ENCODE data around the gene ERAP2. TPM values are rescaled to one million over a fixed set of nuclear protein-coding genes. Genes with fewer than 3 reads are reported as not detected.

The ERAP2 gene
- total and polyA plus RNA-seq, 2 of the 13 experiments (the other 11 are each of a cell fraction or from before 2014, with no cell fraction given): 12.8 to 16.6 TPM

GRCh38 chr5:96864922-96865530 lies 11.3 kb upstream of the ERAP2 start (continued):
- TF ChIP-seq, protein P1, sequence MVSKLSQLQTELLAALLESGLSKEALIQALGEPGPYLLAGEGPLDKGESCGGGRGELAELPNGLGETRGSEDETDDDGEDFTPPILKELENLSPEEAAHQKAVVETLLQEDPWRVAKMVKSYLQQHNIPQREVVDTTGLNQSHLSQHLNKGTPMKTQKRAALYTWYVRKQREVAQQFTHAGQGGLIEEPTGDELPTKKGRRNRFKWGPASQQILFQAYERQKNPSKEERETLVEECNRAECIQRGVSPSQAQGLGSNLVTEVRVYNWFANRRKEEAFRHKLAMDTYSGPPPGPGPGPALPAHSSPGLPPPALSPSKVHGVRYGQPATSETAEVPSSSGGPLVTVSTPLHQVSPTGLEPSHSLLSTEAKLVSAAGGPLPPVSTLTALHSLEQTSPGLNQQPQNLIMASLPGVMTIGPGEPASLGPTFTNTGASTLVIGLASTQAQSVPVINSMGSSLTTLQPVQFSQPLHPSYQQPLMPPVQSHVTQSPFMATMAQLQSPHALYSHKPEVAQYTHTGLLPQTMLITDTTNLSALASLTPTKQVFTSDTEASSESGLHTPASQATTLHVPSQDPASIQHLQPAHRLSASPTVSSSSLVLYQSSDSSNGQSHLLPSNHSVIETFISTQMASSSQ (IDR thresholded peaks at IDR 0.05; ENCODE audit: low read depth): peak; percentile 83
- TF ChIP-seq, protein P1 (CRISPR knock-in tag; IDR thresholded peaks at IDR 0.05; ENCODE audit: borderline replicate concordance): peak; percentile 36; the same call in 1 of the 2 replicates
- TF ChIP-seq SP2 (CRISPR knock-in tag; IDR thresholded peaks at IDR 0.05) (no peak), CBX5 (CRISPR knock-in tag; IDR thresholded peaks at IDR 0.05; ENCODE audit: borderline replicate concordance) (no peak), ZNF670 (CRISPR knock-in tag; IDR thresholded peaks at IDR 0.05; ENCODE audit: borderline replicate concordance) (no peak), RCOR2 (CRISPR knock-in tag; IDR thresholded peaks at IDR 0.05) (no peak), NCOR1 (IDR thresholded peaks at IDR 0.05; ENCODE audit: borderline replicate concordance, low read length) (peak; percentile 72; the same call in 1 of the 2 replicates), PRMT3 (CRISPR knock-in tag; IDR thresholded peaks at IDR 0.05; ENCODE audit: borderline replicate concordance, low read depth) (no peak), MTERF4 (CRISPR knock-in tag; IDR thresholded peaks at IDR 0.05) (no peak), ATF7-NPFF (CRISPR knock-in tag; IDR thresholded peaks at IDR 0.05; ENCODE audit: low read depth) (no peak), SRSF4 (IDR thresholded peaks at IDR 0.05; ENCODE audit: low read depth, low read length, poor library complexity, severe bottlenecking) (no peak), CTCF (CRISPR knock-in tag; IDR thresholded peaks at IDR 0.05) (no peak)
- TF ChIP-seq, protein P2, sequence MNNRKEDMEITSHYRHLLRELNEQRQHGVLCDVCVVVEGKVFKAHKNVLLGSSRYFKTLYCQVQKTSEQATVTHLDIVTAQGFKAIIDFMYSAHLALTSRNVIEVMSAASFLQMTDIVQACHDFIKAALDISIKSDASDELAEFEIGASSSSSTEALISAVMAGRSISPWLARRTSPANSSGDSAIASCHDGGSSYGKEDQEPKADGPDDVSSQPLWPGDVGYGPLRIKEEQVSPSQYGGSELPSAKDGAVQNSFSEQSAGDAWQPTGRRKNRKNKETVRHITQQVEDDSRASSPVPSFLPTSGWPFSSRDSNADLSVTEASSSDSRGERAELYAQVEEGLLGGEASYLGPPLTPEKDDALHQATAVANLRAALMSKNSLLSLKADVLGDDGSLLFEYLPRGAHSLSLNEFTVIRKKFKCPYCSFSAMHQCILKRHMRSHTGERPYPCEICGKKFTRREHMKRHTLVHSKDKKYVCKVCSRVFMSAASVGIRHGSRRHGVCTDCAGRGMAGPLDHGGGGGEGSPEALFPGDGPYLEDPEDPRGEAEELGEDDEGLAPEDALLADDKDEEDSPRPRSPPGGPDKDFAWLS (CRISPR knock-in tag; IDR thresholded peaks at IDR 0.05; ENCODE audit: borderline replicate concordance): no peak
- TF ChIP-seq, protein P3, sequence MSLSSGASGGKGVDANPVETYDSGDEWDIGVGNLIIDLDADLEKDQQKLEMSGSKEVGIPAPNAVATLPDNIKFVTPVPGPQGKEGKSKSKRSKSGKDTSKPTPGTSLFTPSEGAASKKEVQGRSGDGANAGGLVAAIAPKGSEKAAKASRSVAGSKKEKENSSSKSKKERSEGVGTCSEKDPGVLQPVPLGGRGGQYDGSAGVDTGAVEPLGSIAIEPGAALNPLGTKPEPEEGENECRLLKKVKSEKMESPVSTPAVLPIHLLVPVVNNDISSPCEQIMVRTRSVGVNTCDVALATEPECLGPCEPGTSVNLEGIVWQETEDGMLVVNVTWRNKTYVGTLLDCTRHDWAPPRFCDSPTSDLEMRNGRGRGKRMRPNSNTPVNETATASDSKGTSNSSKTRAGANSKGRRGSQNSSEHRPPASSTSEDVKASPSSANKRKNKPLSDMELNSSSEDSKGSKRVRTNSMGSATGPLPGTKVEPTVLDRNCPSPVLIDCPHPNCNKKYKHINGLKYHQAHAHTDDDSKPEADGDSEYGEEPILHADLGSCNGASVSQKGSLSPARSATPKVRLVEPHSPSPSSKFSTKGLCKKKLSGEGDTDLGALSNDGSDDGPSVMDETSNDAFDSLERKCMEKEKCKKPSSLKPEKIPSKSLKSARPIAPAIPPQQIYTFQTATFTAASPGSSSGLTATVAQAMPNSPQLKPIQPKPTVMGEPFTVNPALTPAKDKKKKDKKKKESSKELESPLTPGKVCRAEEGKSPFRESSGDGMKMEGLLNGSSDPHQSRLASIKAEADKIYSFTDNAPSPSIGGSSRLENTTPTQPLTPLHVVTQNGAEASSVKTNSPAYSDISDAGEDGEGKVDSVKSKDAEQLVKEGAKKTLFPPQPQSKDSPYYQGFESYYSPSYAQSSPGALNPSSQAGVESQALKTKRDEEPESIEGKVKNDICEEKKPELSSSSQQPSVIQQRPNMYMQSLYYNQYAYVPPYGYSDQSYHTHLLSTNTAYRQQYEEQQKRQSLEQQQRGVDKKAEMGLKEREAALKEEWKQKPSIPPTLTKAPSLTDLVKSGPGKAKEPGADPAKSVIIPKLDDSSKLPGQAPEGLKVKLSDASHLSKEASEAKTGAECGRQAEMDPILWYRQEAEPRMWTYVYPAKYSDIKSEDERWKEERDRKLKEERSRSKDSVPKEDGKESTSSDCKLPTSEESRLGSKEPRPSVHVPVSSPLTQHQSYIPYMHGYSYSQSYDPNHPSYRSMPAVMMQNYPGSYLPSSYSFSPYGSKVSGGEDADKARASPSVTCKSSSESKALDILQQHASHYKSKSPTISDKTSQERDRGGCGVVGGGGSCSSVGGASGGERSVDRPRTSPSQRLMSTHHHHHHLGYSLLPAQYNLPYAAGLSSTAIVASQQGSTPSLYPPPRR (CRISPR knock-in tag; IDR thresholded peaks at IDR 0.05; ENCODE audit: borderline replicate concordance): peak; percentile 11; the same call in 1 of the 2 replicates

Measured in HepG2 (cell line).